DND-41 (cell line): ENCODE measurements around the gene LGALS7.

Experiments
- CTCF ChIP-seq: IDR thresholded peaks from 2 replicates; pipeline ENCODE4 v1.5.1; 2012; ENCODE audit warnings: borderline replicate concordance, low read length, moderate library complexity, mild to moderate bottlenecking; ENCODE audit not compliant: poor library complexity, severe bottlenecking; ENCODE audit errors: extremely low read depth
- EZH2 ChIP-seq: IDR thresholded peaks from 3 replicates; pipeline ENCODE4 v1.6.1; 2012; ENCODE audit warnings: borderline replicate concordance, low read depth, mild to moderate bottlenecking, moderate library complexity, low read length, inconsistent platforms; ENCODE audit not compliant: severe bottlenecking

GRCh38 chr19:38731654-38732301 lies 41.5 kb downstream of the LGALS7 start:
- TF ChIP-seq CTCF, result no peak
- no peak for TF ChIP-seq EZH2
